Measurements from ENCODE around the gene FAM200C. TPM values are rescaled to one million over a fixed set of nuclear protein-coding genes. Genes with fewer than 3 reads are reported as not detected.
A peak's percentile ranks its signal among the peaks of the same experiment; 100 is the strongest.

The FAM200C gene
- total RNA-seq (10 to 100 TPM in 1 of 4 donors, 1 to 10 TPM in 3; 4.3 to 12.3 (median 8.1) TPM), polyA plus RNA-seq (1 to 10 TPM in 2 of 3 donors, under 1 TPM in 1; 0.92 to 1.4 (median 1.2) TPM)

GRCh38 chr5:160399402-160400353, at the start of gene FAM200C:
Gene FAM200C, minus strand, starts transcription at chr5:160400054. Its CDS starts 4,564 bp downstream, at chr5:160395490.
- Histone ChIP-seq H3K4me3 (peak within 1 kb of the TSS; percentile 64 to 73 (median 72)), H3K27me3 (no peaks in the 10 kb centered on the region), H3K4me1 (peaks cover 0 to 36% (median 27%) of the 10 kb centered on the region in 4 donors), H3K27ac (peak within 1 kb of the TSS; percentile 89 to 92 (median 90)), H3K9me3 (no peaks in the 10 kb centered on the region), H3K36me3 (peaks cover 7 to 35% (median 19%) of the 10 kb centered on the region in 4 donors)
- intact Hi-C loops (cut with DNase I), result loop anchor here (1.0 to 5.0 kb wide), 2 partner anchors 19 to 282 kb away; partner anchors contain the start of gene PWWP2A
- WGBS, 2 donors, result 1% methylated on average over 41 of the region's 41 CpGs
- peak in 1 of 4 donors; percentile 7 for TF ChIP-seq EP300 (IDR thresholded peaks at IDR 0.05)
- peak; percentile 94 to 96 for TF ChIP-seq POLR2A (IDR thresholded peaks at IDR 0.05)
- no peak for TF ChIP-seq CTCF (IDR thresholded peaks at IDR 0.05)
- TF ChIP-seq POLR2AphosphoS5 (IDR thresholded peaks at IDR 0.05), result peak; percentile 96 to 99 (median 98)
- peak; percentile 96 for DNase-seq

DNA sequence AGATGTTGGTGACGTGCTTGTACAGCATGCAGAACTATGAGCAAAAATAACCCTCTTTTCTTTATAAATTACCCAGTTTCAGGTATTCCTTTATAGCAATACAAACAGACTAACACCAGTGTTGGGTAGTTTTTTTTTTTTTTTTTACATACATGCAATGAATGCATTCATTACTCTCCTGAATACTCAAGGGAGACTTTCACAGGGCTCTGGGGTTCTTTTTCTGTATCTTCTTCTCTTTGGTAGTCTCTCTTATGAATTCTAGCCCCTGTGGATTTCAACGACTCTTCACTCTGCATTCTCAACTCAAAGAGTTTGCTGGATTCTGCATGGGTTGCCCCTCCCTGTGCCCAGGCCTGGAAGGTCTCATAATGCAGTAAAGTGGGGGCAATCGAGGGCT, 49.6 kb upstream of the FAM200C start:
- DNase-seq, result no peak
- Histone ChIP-seq H3K9me3 (no peaks in the 10 kb centered on the region), H3K4me3 (no peak overlapping the region), H3K36me3 (no peaks in the 10 kb centered on the region), H3K27me3 (no peaks in the 10 kb centered on the region), H3K27ac (no peak overlapping the region), H3K4me1 (no peaks in the 10 kb centered on the region)
- intact Hi-C loops (cut with DNase I), result no loop called here
- 89 to 92% methylated on average over 3 of the region's 3 CpGs for WGBS, 2 donors
- no peak for TF ChIP-seq EP300 (IDR thresholded peaks at IDR 0.05)
- no peak for TF ChIP-seq POLR2AphosphoS5 (IDR thresholded peaks at IDR 0.05)
- no peak for TF ChIP-seq POLR2A (IDR thresholded peaks at IDR 0.05)
- no peak for TF ChIP-seq CTCF (IDR thresholded peaks at IDR 0.05)

GRCh38 chr5:160448886-160449285, 49.0 kb upstream of the FAM200C start:
- Histone ChIP-seq H3K27ac (no peak overlapping the region), H3K27me3 (no peaks in the 10 kb centered on the region), H3K4me1 (no peaks in the 10 kb centered on the region), H3K36me3 (no peaks in the 10 kb centered on the region), H3K4me3 (no peak overlapping the region), H3K9me3 (no peaks in the 10 kb centered on the region)
- intact Hi-C loops (cut with DNase I), result no loop called here
- WGBS, 2 donors, result 92 to 94% methylated on average over 1 of the region's 1 CpG
- TF ChIP-seq POLR2AphosphoS5 (IDR thresholded peaks at IDR 0.05) (no peak), CTCF (IDR thresholded peaks at IDR 0.05) (no peak), EP300 (IDR thresholded peaks at IDR 0.05) (no peak), POLR2A (IDR thresholded peaks at IDR 0.05) (no peak)
- DNase-seq, result no peak

- H3K27ac ChIP-seq, result no peak overlapping the region
- intact Hi-C loops (cut with DNase I), result no loop called here
- H3K27me3 ChIP-seq, result no peaks in the 10 kb centered on the region
- DNase-seq, result no peak
- no peak for TF ChIP-seq EP300 (IDR thresholded peaks at IDR 0.05)
- H3K4me1 ChIP-seq, result no peaks in the 10 kb centered on the region
- H3K4me3 ChIP-seq, result no peak overlapping the region
- H3K36me3 ChIP-seq, result no peaks in the 10 kb centered on the region
- no peaks in the 10 kb centered on the region for H3K9me3 ChIP-seq
These were observed 45.9 kb upstream of the FAM200C start for GRCh38 chr5:160445751-160446150.

GRCh38 chr5:160445132-160445531, 45.3 kb upstream of the FAM200C start:
- TF ChIP-seq POLR2AphosphoS5 (IDR thresholded peaks at IDR 0.05) (no peak), EP300 (IDR thresholded peaks at IDR 0.05) (no peak), CTCF (IDR thresholded peaks at IDR 0.05) (no peak), POLR2A (IDR thresholded peaks at IDR 0.05) (no peak)
- no peak overlapping the region for H3K27ac ChIP-seq
- no peaks in the 10 kb centered on the region for H3K27me3 ChIP-seq
- WGBS, 2 donors, result 35 to 52% methylated on average over 1 of the region's 1 CpG
- no peak overlapping the region for H3K4me3 ChIP-seq
- no peaks in the 10 kb centered on the region for H3K36me3 ChIP-seq
- H3K9me3 ChIP-seq, result no peaks in the 10 kb centered on the region
- DNase-seq, result no peak
- intact Hi-C loops (cut with DNase I), result no loop called here
- H3K4me1 ChIP-seq, result no peaks in the 10 kb centered on the region

Data from sigmoid colon (tissue), 7 donors.